DMS114 treated with DMSO at 0.1 percent for 48 hours (cell line): ENCODE data around the gene TCF12.

Experiments used
- DNase-seq: peaks from one replicate; lab custom pipeline; 2025; ENCODE audit not compliant: unreplicated experiment; lab: John Stamatoyannopoulos, UW

Gene TCF12

DNA sequence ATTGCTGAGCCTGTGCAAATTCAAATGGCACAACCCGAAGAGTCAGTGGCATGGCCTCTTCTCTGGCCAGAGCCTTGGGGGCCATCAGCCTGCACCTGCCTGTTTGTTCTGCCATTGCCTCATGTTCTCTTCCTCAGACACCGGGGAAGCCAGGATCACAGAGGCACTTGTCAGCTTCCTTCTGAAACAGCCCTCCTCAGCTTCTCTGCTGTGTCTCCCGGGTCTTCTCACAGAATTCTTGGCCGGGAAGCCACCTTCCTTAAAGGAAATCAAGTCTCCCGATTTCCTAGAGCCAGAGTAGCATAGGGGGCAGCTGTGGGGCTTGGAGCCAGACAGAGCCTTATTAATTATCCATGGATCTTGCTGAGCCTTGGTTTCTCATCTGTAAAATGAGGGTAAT lies 410.5 kb downstream of the TCF12 start:
- no peak for DNase-seq

DNA sequence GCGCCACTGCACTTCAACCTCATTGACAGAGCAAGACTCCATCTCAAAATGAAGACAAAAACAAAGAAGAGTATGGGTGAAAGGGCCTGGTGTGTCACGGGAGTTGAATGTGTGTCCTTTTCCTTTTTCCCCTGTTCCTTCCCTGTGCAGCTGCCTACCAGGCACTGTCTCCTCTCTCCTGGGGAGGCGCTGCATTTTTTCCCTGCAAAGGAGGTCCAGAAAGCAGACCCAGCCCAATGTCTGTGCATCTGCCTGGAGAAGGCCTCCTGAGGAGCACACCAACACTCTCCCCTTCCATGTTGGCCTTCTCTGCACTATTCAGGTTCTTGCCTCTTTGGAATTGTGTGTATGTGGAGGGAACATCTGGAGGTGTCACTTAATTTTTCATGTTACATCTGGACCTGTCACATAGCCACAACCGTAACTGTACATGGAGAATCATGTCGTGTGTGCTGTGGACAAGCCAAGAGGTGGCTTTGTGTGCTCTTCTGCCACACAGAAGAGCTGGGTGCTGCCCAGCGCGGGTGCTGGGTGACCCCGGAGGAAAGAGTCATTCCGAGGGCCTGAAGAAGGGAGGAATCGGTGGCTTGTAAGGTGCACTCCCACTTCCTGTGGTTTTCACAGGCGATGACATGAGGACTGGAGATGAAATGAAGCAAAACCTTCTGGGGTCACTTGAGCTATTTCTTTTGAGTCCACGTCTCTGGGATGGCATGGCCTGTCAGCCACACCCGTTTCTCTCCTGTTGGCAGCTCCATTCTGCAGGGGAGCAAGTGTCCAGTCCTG lies 411.3 kb downstream of the TCF12 start:
- DNase-seq = no peak

DNA sequence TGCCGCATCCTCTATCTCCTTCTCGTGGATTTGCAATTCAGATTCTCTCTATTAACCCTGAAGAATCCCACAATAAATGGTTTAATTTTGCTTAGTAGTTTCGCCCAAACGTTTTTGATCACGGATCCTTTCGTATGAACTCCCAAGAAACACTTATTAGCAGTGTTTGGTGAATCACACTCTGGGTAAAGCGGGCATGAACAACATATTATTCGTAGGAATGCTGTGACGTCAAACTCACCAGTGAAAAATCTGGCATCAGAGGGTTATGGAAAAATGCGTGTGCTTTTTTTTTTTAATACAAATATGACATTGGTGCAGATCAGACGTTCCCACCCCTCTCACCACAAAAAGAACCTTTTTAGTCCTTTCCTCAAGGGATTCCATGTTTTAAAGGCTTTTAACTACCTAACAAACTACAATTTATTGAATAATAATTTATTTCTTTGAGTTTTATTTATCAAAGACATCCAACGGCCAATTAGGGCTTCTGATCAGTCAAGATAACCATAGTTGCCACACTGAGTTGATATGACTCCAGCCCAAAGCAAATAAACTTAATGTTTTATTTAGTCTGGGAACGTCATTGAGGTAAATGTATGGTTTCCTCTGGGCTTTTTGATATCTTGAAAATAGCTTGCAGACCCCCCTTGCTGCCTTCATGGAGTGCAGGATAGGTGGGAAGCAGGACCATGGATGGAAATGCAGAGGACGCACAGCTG lies 412.3 kb downstream of the TCF12 start:
- DNase-seq = no peak

DNA sequence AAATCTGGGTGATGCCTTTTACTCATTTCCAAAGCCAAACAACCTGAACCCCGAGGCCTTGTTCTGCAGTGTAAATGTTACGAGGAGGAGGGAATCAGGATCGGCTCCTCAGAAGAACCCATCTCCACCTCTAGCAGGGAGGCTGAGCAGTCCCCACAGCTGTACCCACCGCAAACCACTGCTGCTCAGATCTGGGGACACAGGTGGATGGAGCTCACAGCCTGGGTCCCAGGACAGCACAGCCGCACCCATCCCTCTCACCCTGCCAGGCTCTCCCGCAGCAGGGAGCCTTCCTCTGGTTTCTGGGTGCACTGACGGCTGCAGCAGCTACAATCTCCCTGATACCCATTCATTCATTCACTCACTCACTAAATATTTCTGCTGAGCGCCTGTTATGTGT lies 413.9 kb downstream of the TCF12 start:
- DNase-seq = no peak

DNA sequence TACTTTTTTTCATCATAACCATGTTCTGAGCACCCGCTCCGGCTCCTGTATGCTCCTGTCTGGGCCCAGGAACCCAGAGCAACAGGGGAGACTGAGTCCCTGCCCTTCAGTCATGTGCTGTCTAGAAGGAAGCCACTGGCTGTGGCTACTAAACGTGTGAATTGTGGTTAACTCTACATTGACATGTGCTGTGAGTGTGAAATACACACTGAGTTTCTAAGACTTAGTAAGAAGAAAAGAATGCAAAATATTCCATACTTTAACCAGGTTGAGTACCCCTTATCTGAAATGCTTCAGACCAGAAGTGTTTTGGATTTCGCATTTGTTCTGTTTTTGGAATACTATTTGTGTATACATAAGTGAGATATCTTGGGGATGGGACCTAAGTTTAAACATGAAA lies 415.0 kb downstream of the TCF12 start:
- no peak for DNase-seq

DNA sequence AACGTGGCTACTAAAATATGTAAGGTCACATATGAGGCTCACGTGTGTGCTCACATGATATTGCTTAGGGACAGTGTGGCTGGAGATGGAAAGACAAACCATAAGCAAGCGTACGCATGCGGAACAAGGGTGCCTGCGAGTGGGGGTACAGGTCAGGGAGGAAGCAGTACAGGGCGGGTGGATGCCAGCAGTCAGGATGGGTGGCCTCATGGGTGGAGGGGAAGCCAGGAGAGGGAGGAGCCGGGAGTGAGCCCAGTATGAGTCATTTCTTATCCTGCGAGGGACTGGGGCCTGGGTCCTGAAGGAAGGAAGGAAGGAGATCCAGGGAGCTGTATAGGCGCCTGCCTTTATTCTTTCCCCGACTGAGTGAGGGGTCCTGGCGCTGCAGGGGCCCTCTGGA lies 415.8 kb downstream of the TCF12 start:
- no peak for DNase-seq

DNA sequence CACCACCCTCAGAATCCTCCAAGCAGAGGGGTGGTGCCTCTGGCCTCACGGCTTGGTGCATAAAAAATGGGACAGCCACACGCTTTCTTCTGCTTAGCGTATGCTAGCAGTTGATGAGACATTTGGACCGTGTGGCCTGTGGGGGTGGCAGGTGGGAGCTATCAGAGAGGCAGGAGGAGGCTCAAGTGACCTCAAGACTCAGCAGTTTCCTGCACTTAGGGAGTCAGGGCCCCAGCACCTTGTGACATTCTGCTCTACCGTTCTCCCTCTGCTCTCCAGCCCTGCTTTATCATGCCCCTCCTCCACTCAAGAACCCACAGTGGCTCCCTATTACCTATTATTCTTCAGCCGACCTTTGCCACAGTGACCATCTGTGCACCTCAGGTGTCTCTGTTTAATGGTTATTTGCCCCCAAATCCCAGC lies 416.9 kb downstream of the TCF12 start:
- DNase-seq = no peak

DNA sequence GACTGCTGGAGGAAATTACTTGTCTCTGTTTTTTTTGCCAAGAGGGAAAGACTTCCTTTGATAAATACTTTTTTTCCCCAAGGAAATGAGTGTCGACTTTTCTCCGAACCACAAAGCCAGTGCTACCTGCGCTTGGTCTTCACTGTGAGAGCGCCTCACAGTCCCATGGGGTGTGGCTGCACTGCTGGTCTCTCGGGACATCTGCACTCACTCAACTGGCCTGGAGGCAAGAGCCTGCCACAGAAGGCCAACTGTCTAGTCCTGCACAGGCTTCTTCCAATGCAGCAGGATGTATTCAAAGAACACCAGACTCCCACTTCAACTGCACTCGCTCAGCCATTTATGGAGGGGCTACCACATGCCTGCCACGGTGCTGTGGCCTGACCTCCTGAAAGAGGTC lies 417.3 kb downstream of the TCF12 start:
- DNase-seq = no peak

DNA sequence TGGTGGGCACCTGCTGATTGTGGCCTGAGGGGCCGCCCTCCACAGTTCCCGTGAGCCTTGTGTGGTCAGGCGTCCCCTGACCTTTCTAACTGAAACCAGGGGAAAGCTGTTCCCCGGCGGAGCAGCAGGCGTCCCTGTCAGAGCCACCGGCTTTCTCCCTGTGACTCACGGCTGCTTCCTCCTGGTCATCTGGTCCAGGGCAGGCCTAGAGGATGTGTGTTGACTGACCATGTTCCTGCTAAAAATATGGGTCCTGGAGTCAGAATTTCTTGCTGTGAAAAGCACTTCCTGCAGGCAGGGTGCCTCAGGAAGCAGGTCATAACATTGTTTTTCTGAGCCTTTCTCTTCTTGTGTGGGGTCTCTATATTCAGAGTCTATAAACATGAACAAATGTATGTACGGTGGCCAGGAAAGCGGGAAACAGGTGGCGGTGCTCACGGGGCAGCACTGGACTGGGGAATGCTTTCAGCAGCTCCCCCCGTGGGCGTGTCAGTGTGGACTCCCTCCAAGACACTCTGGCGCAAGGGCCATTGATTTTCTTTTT lies 419.5 kb downstream of the TCF12 start:
- no peak for DNase-seq

DNA sequence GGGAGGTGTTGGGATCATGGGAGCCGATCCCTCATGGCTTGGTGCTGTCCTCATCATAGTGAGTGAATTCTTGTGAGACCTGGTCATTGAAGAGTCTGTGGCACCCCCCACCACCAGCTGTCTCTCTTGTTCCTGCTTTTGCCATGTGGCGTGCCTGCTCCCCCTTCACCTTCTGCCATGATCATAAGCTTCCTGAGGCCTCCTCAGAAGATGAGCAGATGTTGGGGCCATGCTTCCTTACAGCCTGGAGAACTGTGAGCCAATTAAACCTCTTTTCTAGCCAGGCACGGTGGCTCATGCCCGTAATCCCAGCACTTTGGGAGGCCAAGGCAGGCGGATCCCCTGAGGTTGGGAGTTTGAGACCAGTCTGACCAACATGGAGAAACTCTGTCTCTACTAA lies 420.9 kb downstream of the TCF12 start:
- no peak for DNase-seq
